Esophagus muscularis mucosa (tissue), 4 donors: ENCODE measurements around the gene HIRA. TPM values are rescaled to one million over a fixed set of nuclear protein-coding genes. Genes with fewer than 3 reads are reported as not detected.

Experiments
- DNase-seq: peaks from one replicate; pipeline ENCODE4 v3.0.0-alpha.2; 2017; ENCODE audit errors: extremely low spot score
- H3K27ac ChIP-seq, 4 donors: fragments of 200-600 bp; sonication (generic); replicated peaks in 1 of 4; 1 replicate in 3 of 4; 2 replicates in 1 of 4; pipeline ENCODE4 v1.5.1; 2016 to 2019; ENCODE audit warnings: mild to moderate bottlenecking in 1 of 4
- H3K27me3 ChIP-seq, 4 donors: fragments of 200-600 bp; sonication (generic); one replicate each; pipeline versions ENCODE4 v1.5.1 to v1.6.0; 2016 to 2019
- H3K36me3 ChIP-seq, 4 donors: fragments of 200-600 bp; sonication (generic); one replicate each; pipeline ENCODE4 v1.5.1; 2016 to 2019
- H3K4me1 ChIP-seq, 4 donors: fragments of 200-600 bp; sonication (generic); one replicate each; pipeline ENCODE4 v1.5.1; 2016 to 2019
- H3K4me3 ChIP-seq, 4 donors: fragments of 200-600 bp; sonication (generic); 1 replicate in 2 of 4; 2 replicates in 2 of 4; pipeline ENCODE4 v1.5.1; 2016 to 2019; ENCODE audit warnings: mild to moderate bottlenecking in 4 of 4, moderate library complexity in 1 of 4
- H3K9me3 ChIP-seq, 4 donors: fragments of 200-600 bp; sonication (generic); 1 replicate in 3 of 4; 2 replicates in 1 of 4; pipeline ENCODE4 v1.5.1; 2016 to 2019
- CTCF ChIP-seq, 3 experiments: fragments of 200-600 bp in 2 of 3; fragments of 450-650 bp in 1 of 3; sonication (generic) in 2 of 3; IDR thresholded peaks; one replicate each; pipeline ENCODE4 v1.5.1; 2017 to 2019; ENCODE audit warnings: antibody characterized with exemption in 3 of 3, mild to moderate bottlenecking in 2 of 3, moderate library complexity in 1 of 3
- EP300 ChIP-seq: sonication (generic); formaldehyde crosslinking; IDR thresholded peaks from one replicate; pipeline ENCODE4 v1.6.1; 2017; ENCODE audit warnings: antibody characterized with exemption
- POLR2A ChIP-seq: fragments of 450-650 bp; IDR thresholded peaks from one replicate; pipeline ENCODE4 v1.6.1; 2017; ENCODE audit warnings: antibody characterized with exemption, moderate library complexity, mild to moderate bottlenecking, low read depth
- POLR2AphosphoS5 ChIP-seq, 2 donors: sonication (generic); formaldehyde crosslinking; IDR thresholded peaks; one replicate each; pipeline ENCODE4 v1.6.1; 2017; ENCODE audit warnings: antibody characterized with exemption in 2 of 2
- WGBS: methylation state at CpG from one replicate; pipeline ENCODE4 v1.1.5; 2018; 5-methylcytosine and 5-hydroxymethylcytosine counted together
- intact Hi-C: fragments of 100-400 bp; cut with DNase I; formaldehyde crosslinking; loops from one replicate; pipeline ENCODE4 v1.15.1; 2023
- total RNA-seq, 4 donors: library from RNA; depleted of rRNA; stranded (reverse); fragments of >200 nt; gene quantifications; one replicate each; pipeline versions ENCODE4 v1.1.0 to v1.2.1, GENCODE V29; 2016

The HIRA gene
- total RNA-seq, 4 donors from 2014 or later, result 22.0 to 31.6 (median 26.5) TPM

GRCh38 chr22:19464546-19464945 is 33.0 kb upstream of the HIRA start:
- Histone ChIP-seq H3K9me3 (no peaks in the 10 kb centered on the region), H3K4me1 (no peaks in the 10 kb centered on the region), H3K27ac (no peak overlapping the region), H3K27me3 (no peaks in the 10 kb centered on the region), H3K4me3 (no peak overlapping the region), H3K36me3 (peaks cover 79 to 100% (median 92%) of the 10 kb centered on the region in 4 donors)
- 63% methylated on average over 1 of the region's 1 CpG for WGBS
- TF ChIP-seq EP300 (no peak), POLR2AphosphoS5 (IDR thresholded peaks at IDR 0.05) (no peak), CTCF (IDR thresholded peaks at IDR 0.05) (no peak)
- intact Hi-C loops, result no loop called here
- no peak for DNase-seq

GRCh38 chr22:19463491-19464469 is 32.2 kb upstream of the HIRA start:
- H3K9me3 ChIP-seq, result no peaks in the 10 kb centered on the region
- peak overlapping the region in 1 of 4 donors; percentile 9 for H3K27ac ChIP-seq
- DNase-seq, result no peak
- H3K27me3 ChIP-seq, result no peaks in the 10 kb centered on the region
- intact Hi-C loops, result no loop called here
- 72% methylated on average over 7 of the region's 7 CpGs for WGBS
- peaks cover 74 to 100% (median 89%) of the 10 kb centered on the region in 4 donors for H3K36me3 ChIP-seq
- H3K4me1 ChIP-seq, result no peaks in the 10 kb centered on the region
- no peak overlapping the region for H3K4me3 ChIP-seq
- TF ChIP-seq EP300, result no peak
- no peak for TF ChIP-seq CTCF (IDR thresholded peaks at IDR 0.05)
- TF ChIP-seq POLR2A, result no peak
- TF ChIP-seq POLR2AphosphoS5 (IDR thresholded peaks at IDR 0.05), result no peak

GRCh38 chr22:19463008-19463407 is 31.5 kb upstream of the HIRA start:
- Histone ChIP-seq H3K27ac (no peak overlapping the region), H3K36me3 (peaks cover 66 to 100% (median 88%) of the 10 kb centered on the region in 4 donors), H3K4me1 (no peaks in the 10 kb centered on the region), H3K9me3 (no peaks in the 10 kb centered on the region), H3K27me3 (no peaks in the 10 kb centered on the region), H3K4me3 (no peak overlapping the region)
- no peak for TF ChIP-seq CTCF (IDR thresholded peaks at IDR 0.05)
- TF ChIP-seq POLR2AphosphoS5 (IDR thresholded peaks at IDR 0.05), result no peak
- no peak for TF ChIP-seq EP300
- TF ChIP-seq POLR2A, result no peak
- WGBS, result 94% methylated on average over 1 of the region's 1 CpG
- DNase-seq, result no peak
- intact Hi-C loops, result no loop called here

GRCh38 chr22:19461506-19461905 is 30.0 kb upstream of the HIRA start:
- Histone ChIP-seq H3K9me3 (no peaks in the 10 kb centered on the region), H3K27ac (no peak overlapping the region), H3K36me3 (peaks cover 60 to 100% (median 88%) of the 10 kb centered on the region in 4 donors), H3K27me3 (no peaks in the 10 kb centered on the region), H3K4me3 (no peak overlapping the region), H3K4me1 (no peaks in the 10 kb centered on the region)
- intact Hi-C loops, result no loop called here
- no peak for DNase-seq
- 92% methylated on average over 1 of the region's 1 CpG for WGBS
- no peak for TF ChIP-seq POLR2AphosphoS5 (IDR thresholded peaks at IDR 0.05)
- TF ChIP-seq CTCF (IDR thresholded peaks at IDR 0.05), result no peak
- TF ChIP-seq EP300, result no peak
- no peak for TF ChIP-seq POLR2A
